Stomach (tissue), 4 donors: ENCODE results near the gene PHF2.

Experiments
- POLR2AphosphoS5 ChIP-seq, 3 donors: sonication (generic); formaldehyde crosslinking; IDR thresholded peaks; one replicate each; pipeline ENCODE4 v1.6.1; 2016; ENCODE audit warnings: antibody characterized with exemption in 3 of 3
- TF ChIP-seq, protein P1 (sequence below), 7 experiments: fragments of 450-650 bp in 4 of 7; fragments of 200-600 bp in 3 of 7; sonication (generic) in 3 of 7; IDR thresholded peaks; one replicate each; pipeline ENCODE4 v1.5.1; 2016 to 2019; ENCODE audit warnings: antibody characterized with exemption in 7 of 7, control low read depth in 2 of 7, mild to moderate bottlenecking in 1 of 7

DNA sequence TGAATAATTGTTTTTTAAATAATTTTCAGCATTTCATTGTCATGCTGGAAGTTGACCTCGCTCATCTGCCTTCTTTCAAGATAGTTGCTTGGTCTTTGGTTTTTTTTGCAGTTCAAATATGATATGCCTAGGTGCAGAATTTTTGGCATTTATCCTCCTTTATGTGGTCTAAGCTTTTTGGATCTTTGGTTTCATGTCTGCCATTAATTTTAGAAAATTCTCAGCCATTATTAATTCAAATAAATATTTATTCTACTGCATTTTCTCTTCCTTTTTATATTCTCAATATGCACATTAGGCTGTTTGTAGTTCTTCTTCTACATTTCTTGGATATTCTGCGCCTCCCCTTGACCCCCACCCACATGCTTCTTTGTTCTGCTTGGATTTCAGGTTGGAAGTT lies 63.6 kb downstream of the PHF2 start:
- TF ChIP-seq, protein P1, sequence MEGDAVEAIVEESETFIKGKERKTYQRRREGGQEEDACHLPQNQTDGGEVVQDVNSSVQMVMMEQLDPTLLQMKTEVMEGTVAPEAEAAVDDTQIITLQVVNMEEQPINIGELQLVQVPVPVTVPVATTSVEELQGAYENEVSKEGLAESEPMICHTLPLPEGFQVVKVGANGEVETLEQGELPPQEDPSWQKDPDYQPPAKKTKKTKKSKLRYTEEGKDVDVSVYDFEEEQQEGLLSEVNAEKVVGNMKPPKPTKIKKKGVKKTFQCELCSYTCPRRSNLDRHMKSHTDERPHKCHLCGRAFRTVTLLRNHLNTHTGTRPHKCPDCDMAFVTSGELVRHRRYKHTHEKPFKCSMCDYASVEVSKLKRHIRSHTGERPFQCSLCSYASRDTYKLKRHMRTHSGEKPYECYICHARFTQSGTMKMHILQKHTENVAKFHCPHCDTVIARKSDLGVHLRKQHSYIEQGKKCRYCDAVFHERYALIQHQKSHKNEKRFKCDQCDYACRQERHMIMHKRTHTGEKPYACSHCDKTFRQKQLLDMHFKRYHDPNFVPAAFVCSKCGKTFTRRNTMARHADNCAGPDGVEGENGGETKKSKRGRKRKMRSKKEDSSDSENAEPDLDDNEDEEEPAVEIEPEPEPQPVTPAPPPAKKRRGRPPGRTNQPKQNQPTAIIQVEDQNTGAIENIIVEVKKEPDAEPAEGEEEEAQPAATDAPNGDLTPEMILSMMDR (IDR thresholded peaks at IDR 0.05): no peak
- TF ChIP-seq POLR2AphosphoS5 (IDR thresholded peaks at IDR 0.05): no peak
